Measurements from ENCODE around the gene ZNF277.

DNA sequence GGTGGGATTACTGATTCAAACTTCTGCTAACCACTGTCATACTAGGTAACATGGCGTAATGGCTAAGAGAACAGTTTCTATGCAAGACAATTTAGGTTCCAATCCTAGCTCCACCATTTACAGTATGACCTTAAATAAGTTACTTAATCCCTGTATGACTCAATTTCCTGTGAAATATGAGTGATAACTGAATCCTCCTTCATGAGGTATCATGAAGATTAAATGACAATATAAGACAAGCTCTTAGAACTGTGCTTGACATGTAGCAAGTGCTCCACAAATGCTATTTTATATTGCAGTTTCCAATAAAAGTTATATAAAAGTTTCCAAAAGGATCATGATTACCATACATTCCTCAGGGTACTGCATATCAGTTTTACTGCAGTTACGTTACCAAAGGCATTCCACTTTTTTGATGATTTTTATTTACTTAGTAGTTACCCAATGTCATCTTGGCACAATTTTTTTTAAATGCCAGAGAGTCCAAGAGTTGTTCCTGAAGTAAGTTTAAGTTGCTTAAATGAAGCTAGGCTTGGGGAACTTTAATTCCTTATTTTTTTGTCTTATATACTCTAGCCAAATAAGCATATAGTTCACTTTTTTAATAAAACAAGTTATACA lies 7.3 kb upstream of the ZNF277 start:
- TF ChIP-seq RAD21 (IDR thresholded peaks at IDR 0.05; ENCODE audit: low read depth) (no peak), TEAD4 (IDR thresholded peaks at IDR 0.05) (no peak), EP300 (IDR thresholded peaks at IDR 0.05; ENCODE audit: borderline replicate concordance) (no peak)
- TF ChIP-seq, protein P1, sequence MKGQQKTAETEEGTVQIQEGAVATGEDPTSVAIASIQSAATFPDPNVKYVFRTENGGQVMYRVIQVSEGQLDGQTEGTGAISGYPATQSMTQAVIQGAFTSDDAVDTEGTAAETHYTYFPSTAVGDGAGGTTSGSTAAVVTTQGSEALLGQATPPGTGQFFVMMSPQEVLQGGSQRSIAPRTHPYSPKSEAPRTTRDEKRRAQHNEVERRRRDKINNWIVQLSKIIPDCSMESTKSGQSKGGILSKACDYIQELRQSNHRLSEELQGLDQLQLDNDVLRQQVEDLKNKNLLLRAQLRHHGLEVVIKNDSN (IDR thresholded peaks at IDR 0.05), result no peak
